Activated CD8-positive, alpha-beta T cell treated with anti-CD3 and anti-CD28 coated beads, Interleukin-2, amount 10 ng/mL, durations not matched to agents 7 days and 5 days (primary cell): Measurements from ENCODE around the gene TPST1. TPM values are rescaled to one million over a fixed set of nuclear protein-coding genes. Genes with fewer than 3 reads are reported as not detected.
"Not testable (repeated sequence)": the region's sequence is repeated elsewhere in the genome, so short reads cannot be mapped to it uniquely, and the experiment has no call there.

Experiments used
- ATAC-seq: fragments of 150-1000 bp; cut with Tn5 transposase; one replicate; pipeline ENCODE4 v1.10.0; 2021; ENCODE audit warnings: moderate library complexity
- CTCF ChIA-PET: fragments of 350-600 bp; sonication (Branson Sonifier 250); formaldehyde crosslinking; loops from one replicate; lab custom pipeline; 2021; ENCODE audit warnings: antibody characterized with exemption; lab: Charles Lee
- POLR2A ChIA-PET: fragments of 350-600 bp; sonication (Branson Sonifier 250); formaldehyde crosslinking; loops from one replicate; lab custom pipeline; 2021; ENCODE audit warnings: antibody characterized with exemption; lab: Charles Lee
- DNase-seq: peaks from one replicate; pipeline ENCODE4 v3.0.0-alpha.2; 2020
- H3K27ac Mint-ChIP-seq: one replicate; pipeline ENCODE4 v1.8.0; 2021; ENCODE audit warnings: mild to moderate bottlenecking, mixed read lengths
- H3K27me3 Mint-ChIP-seq: one replicate; pipeline ENCODE4 v1.8.0; 2021; ENCODE audit warnings: low read depth, mixed read lengths
- H3K36me3 Mint-ChIP-seq: one replicate; pipeline ENCODE4 v1.8.0; 2021; ENCODE audit warnings: low read depth, mixed read lengths
- H3K4me1 Mint-ChIP-seq: one replicate; pipeline ENCODE4 v1.8.0; 2021; ENCODE audit warnings: low read depth, mixed read lengths
- H3K4me3 Mint-ChIP-seq: one replicate; pipeline ENCODE4 v1.8.0; 2021; ENCODE audit warnings: mild to moderate bottlenecking, mixed read lengths
- H3K9me3 Mint-ChIP-seq: one replicate; pipeline ENCODE4 v1.8.0; 2022; ENCODE audit warnings: mixed read lengths; ENCODE audit not compliant: insufficient read depth
- total RNA-seq, 2 experiments: library from RNA; stranded (reverse); gene quantifications; one replicate each; pipeline ENCODE4 v1.2.3, GENCODE V29; 2021

Gene TPST1
- total RNA-seq, 2 experiments from 2014 or later = 1.6 to 1.8 TPM

- CTCF ChIA-PET = no interaction called here
- POLR2A ChIA-PET = no interaction called here
- Mint-ChIP-seq H3K27me3 (no peaks in the 10 kb centered on the region), H3K27ac (no peak overlapping the region), H3K9me3 (no peaks in the 10 kb centered on the region), H3K4me1 (no peaks in the 10 kb centered on the region), H3K4me3 (no peak overlapping the region), H3K36me3 (no peaks in the 10 kb centered on the region)
- no peak for DNase-seq
- ATAC-seq = no peak
Observed at GRCh38 chr7:66355756-66356155, 150.6 kb downstream of the TPST1 start.

DNA sequence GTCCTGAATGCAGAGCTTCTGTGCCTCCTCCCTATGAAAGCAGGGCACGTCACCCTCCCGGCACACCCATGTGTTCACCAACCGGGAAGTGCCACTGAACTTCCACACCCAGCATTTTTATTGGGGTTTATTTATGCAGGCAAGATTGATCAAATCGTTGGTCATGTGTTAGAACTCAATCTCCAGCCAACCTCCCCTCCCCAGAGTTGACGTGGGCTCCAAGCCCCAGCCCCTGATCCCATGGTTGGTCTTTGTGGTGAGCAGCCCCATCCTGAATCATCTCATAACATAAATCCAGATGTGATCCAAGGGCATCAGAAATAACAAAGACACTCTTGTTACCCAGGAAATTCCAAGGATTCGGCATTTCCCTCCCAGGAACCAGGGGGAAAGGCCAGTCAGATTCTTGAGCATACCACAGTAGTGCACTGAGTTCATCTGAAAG lies 151.2 kb downstream of the TPST1 start:
- ATAC-seq = no peak
- H3K4me1 Mint-ChIP-seq = no peaks in the 10 kb centered on the region
- CTCF ChIA-PET = no interaction called here

GRCh38 chr7:66357087-66357486 lies 152.0 kb downstream of the TPST1 start:
- no peaks in the 10 kb centered on the region for H3K4me1 Mint-ChIP-seq
- no peaks in the 10 kb centered on the region for H3K27me3 Mint-ChIP-seq
- DNase-seq = no peak
- H3K36me3 Mint-ChIP-seq = no peaks in the 10 kb centered on the region
- CTCF ChIA-PET = no interaction called here
- no peak overlapping the region for H3K4me3 Mint-ChIP-seq
- H3K27ac Mint-ChIP-seq = no peak overlapping the region
- no peak for ATAC-seq
- POLR2A ChIA-PET = no interaction called here
- H3K9me3 Mint-ChIP-seq = no peaks in the 10 kb centered on the region

More for the DNA sequence above, 151.2 kb downstream of the TPST1 start:
- H3K27me3 Mint-ChIP-seq = no peaks in the 10 kb centered on the region
- no peak overlapping the region for H3K4me3 Mint-ChIP-seq
- no peaks in the 10 kb centered on the region for H3K36me3 Mint-ChIP-seq
- no peak for DNase-seq
- H3K9me3 Mint-ChIP-seq = no peaks in the 10 kb centered on the region
- no peak overlapping the region for H3K27ac Mint-ChIP-seq
- POLR2A ChIA-PET = no interaction called here

DNA sequence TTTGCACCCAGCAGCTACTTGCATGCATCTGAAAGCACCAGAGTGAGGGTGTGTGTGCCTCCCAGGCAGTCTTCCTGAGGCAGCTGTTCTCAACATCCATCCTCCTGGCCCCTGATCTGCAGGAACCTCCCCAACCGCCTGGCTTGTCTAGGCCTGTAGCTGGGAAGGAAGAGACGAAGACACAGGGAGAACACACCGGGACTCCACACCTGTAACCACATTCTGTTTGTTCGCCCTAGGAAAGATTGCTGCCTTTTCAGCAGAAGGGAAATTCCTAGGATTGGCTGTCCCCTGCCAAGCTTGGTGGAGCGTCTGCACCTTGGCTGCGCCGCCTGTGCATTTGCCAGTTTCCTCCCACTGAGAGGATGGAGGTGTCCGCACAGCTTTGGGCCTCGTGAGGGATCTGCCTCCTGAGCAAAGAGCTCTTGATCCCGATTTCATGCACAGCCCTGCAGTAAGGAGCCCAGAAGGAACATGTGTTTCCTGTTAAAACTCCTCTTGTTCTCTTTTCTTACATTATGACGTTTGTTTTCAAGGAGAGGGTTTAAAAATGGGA lies 154.6 kb downstream of the TPST1 start:
- no peak overlapping the region for H3K27ac Mint-ChIP-seq
- ChIA-PET CTCF (no interaction called here), POLR2A (no interaction called here)
- no peaks in the 10 kb centered on the region for H3K4me1 Mint-ChIP-seq
- ATAC-seq = no peak
- H3K27me3 Mint-ChIP-seq = no peaks in the 10 kb centered on the region
- no peak for DNase-seq
- H3K9me3 Mint-ChIP-seq = no peaks in the 10 kb centered on the region
- no peak overlapping the region for H3K4me3 Mint-ChIP-seq
- no peaks in the 10 kb centered on the region for H3K36me3 Mint-ChIP-seq

DNA sequence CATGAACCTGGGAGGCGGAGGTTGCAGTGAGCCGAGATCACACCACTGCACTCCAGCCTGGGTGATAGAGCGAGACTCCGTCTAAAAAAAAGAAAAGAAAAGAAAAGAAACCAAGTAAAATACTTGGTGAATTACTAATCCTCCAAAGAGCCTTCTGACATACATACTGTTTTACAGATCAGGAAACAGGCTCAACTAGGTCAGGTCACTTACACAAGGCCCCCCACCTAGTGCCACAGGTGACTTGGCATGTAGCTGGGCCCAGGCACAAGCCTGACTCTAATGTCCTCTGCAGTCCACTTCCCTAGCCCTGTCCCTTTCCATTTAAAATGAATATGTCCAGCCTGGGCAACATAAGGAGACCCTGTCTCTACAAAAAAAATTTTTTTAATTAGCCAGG lies 157.0 kb downstream of the TPST1 start:
- DNase-seq (no peak), ATAC-seq (no peak)
- ChIA-PET POLR2A (no interaction called here), CTCF (no interaction called here)
- Mint-ChIP-seq H3K4me3 (no peak overlapping the region), H3K36me3 (no peaks in the 10 kb centered on the region), H3K27ac (no peak overlapping the region), H3K4me1 (no peaks in the 10 kb centered on the region), H3K27me3 (no peaks in the 10 kb centered on the region), H3K9me3 (no peaks in the 10 kb centered on the region)

- DNase-seq (no peak), ATAC-seq (no peak)
- Mint-ChIP-seq H3K9me3 (no peaks in the 10 kb centered on the region), H3K27ac (no peak overlapping the region), H3K36me3 (no peaks in the 10 kb centered on the region), H3K27me3 (no peaks in the 10 kb centered on the region), H3K4me3 (no peak overlapping the region), H3K4me1 (no peaks in the 10 kb centered on the region)
- CTCF ChIA-PET = no interaction called here
- POLR2A ChIA-PET = interaction anchor here (0.6 to 0.7 kb wide), 2 partner anchors 11 to 241 kb away, joined by 3 to 4 read pairs; no protein-coding TSS in a partner anchor
Observed at GRCh38 chr7:66363635-66364034, 158.5 kb downstream of the TPST1 start.

DNA sequence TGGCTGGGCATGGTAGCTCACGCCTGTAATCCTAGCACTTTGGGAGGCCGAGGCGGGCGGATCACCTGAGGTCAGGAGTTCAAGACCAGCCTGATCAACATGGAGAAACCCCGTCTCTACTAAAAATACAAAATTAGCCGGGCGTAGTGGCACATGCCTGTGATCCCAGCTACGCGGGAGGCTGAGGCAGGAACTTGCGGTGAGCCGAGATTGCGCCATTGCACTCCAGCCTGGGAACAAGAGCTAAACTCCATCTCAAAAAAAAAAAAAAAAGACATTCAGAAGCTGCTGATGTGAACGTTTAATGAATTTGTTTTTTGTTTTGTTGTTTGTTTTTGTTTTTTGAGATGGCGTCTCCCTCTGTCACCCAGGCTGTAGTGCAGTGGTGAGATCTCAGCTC lies 159.9 kb downstream of the TPST1 start:
- ATAC-seq, CTCF ChIA-PET, H3K9me3 Mint-ChIP-seq, H3K36me3 Mint-ChIP-seq, H3K27ac Mint-ChIP-seq, H3K4me3 Mint-ChIP-seq, DNase-seq, H3K4me1 Mint-ChIP-seq, H3K27me3 Mint-ChIP-seq: not testable (repeated sequence)
- POLR2A ChIA-PET = interaction anchor here (0.7 kb wide), 1 partner anchor 86 kb away, joined by 3 read pairs; no protein-coding TSS in a partner anchor

DNA sequence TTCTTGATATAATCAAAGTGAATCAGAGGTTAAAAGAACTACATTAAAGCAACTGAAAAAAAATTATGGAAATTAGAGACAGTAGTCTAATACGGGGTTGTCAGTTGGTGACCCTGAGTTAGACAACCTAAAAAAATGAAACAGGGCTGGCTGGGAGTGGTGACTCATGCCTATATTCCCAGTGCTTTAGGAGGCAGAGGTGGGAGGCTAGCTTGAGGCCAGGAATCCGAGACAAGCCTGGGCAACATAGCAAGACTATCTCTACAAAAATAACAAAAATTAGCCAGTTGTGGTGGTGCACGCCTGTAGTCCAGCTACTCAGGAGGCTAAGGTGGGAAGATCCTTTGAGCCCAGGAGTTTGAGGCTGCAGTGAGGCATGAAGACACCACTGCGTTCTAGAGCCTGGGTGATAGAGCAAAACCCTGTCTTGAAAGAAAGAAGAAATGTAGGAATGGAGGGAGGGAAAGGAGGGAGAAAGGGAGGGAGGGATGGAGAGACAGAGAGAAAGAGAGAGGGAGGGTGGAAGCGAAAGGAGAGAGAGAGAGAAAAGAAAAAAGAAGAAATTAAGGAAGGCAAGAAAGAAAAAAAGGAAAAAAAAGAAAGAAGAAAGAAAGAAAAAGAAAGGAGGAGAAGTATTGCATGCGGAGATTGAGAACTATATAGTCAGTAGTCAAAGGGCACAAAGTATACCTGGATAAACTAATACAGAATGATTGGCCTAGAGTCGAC lies 166.1 kb downstream of the TPST1 start:
- DNase-seq = no peak
- Mint-ChIP-seq H3K9me3 (no peaks in the 10 kb centered on the region), H3K27ac (no peak overlapping the region), H3K4me3 (no peak overlapping the region), H3K4me1 (no peaks in the 10 kb centered on the region), H3K27me3 (no peaks in the 10 kb centered on the region), H3K36me3 (no peaks in the 10 kb centered on the region)
- no peak for ATAC-seq
- ChIA-PET CTCF (no interaction called here), POLR2A (interaction anchor here (0.6 kb wide), 1 partner anchor 78 kb away, joined by 3 read pairs; no protein-coding TSS in a partner anchor)

- H3K27ac Mint-ChIP-seq, CTCF ChIA-PET, DNase-seq, H3K36me3 Mint-ChIP-seq, H3K9me3 Mint-ChIP-seq, H3K27me3 Mint-ChIP-seq, H3K4me1 Mint-ChIP-seq, ATAC-seq, H3K4me3 Mint-ChIP-seq: not testable (repeated sequence)
- POLR2A ChIA-PET = interaction anchor here (0.7 kb wide), 1 partner anchor 10 kb away, joined by 3 read pairs; no protein-coding TSS in a partner anchor
Observed at GRCh38 chr7:66374141-66374840, 169.2 kb downstream of the TPST1 start.

- Mint-ChIP-seq H3K4me3 (no peak overlapping the region), H3K27me3 (no peaks in the 10 kb centered on the region), H3K9me3 (no peaks in the 10 kb centered on the region), H3K27ac (no peak overlapping the region), H3K4me1 (no peaks in the 10 kb centered on the region), H3K36me3 (peaks cover 6% of the 10 kb centered on the region)
- DNase-seq (no peak), ATAC-seq (no peak)
- ChIA-PET POLR2A (interaction anchor here (1.1 kb wide), 1 partner anchor 20 kb away, joined by 4 read pairs; no protein-coding TSS in a partner anchor), CTCF (no interaction called here)
Observed at GRCh38 chr7:66376264-66376945, 171.3 kb downstream of the TPST1 start.

DNA sequence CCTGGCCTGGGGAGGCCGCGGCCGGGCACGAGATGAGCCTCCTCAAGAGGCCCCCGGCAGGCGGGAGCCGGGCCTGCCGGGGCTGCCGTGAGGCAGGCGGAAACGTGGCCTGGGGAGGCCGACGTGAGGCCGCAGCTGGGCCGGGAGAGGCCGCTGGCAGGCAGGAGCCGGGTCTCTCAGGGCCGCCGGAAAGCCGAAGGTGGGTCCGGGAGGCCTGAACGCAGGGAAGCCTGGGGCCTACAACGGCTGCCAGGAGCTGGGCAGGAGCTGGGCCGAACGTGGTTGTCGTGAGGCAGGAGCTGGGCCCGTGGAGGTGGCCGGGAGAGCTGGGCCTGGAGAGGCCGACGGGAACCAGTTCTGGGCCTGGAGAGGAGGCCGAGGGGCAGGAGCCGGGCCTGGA lies 171.9 kb downstream of the TPST1 start:
- no peak for ATAC-seq
- H3K27ac Mint-ChIP-seq = no peak overlapping the region
- DNase-seq = no peak
- H3K27me3 Mint-ChIP-seq = no peaks in the 10 kb centered on the region
- H3K9me3 Mint-ChIP-seq = no peaks in the 10 kb centered on the region
- no peaks in the 10 kb centered on the region for H3K4me1 Mint-ChIP-seq
- ChIA-PET POLR2A (interaction anchor here (1.1 kb wide), 1 partner anchor 19 kb away, joined by 4 read pairs; no protein-coding TSS in a partner anchor), CTCF (no interaction called here)
- H3K4me3 Mint-ChIP-seq = no peak overlapping the region
- peaks cover 6% of the 10 kb centered on the region for H3K36me3 Mint-ChIP-seq
